ENCODE measurements around the gene POLR2J.

Gene POLR2J

DNA sequence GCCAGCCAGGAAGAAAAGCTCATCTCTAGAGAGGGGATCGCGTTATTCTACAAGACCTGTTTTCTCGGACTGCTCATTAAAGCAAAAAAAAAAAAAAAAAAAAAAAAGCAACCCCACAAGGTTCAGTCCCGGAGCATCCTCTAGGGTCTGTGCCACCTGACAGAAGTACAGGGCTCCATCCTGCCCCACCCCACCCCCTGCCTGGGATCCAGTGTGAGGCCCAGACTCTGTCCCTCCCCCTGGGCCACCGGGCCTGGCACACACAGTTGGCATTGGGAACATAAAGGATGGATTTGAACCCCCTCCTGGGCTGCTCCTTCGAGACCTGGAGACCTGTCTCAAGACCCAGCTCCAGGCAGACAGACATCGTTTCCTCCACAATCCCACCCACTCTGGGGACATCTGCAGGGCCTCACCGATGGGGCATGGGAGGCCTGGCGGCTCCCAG is 44.7 kb downstream of the POLR2J start:
- DNase-seq: no peak

DNA sequence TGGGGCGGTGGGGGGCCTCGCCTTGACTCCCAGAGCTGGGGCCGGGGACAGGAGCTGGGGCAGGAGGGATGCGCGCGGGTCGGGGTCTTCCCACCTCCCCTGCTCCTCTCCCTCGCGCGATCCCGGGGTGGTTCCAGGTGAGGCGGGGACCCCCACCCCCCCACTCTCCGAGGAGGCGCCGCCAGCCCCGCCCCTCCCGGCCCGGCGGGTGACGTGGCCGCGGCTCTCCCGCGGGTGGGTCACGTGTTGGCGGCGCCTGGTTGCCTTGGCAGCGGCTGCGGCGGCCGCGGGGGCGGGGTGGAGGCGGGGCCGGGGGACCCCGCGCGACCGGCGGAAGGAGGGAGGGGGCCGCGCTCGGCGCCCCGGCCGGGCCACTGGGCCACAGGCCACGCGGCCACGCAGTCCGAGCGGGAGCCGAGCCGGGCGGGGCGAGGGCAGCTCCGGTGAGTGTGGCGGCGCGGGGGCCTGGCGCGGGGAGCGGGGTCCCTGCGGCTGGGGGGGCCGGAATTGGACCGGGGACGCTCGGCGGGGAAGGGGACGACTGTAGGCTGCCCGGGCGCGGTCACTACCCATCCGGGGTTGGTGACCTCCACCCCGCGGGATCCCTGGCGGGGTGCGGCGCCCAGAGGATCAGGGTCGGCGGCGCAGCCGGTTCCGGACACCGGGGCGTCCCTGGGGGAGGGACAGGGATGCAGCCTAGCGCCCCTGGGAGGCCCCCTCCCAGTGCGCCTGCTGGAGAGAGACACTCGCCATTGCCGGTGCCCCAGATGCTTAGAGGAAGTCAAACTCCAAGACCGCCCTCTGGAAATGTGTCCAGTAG is 45.3 kb downstream of the POLR2J start, which contains the start of gene ORAI2:
TSS of gene ORAI2 (plus strand) at position 357 of the 820 bp plus-strand sequence. CDS start 5,382 bp downstream, outside the sequence.
- DNase-seq: peak; percentile 40 to 73

DNA sequence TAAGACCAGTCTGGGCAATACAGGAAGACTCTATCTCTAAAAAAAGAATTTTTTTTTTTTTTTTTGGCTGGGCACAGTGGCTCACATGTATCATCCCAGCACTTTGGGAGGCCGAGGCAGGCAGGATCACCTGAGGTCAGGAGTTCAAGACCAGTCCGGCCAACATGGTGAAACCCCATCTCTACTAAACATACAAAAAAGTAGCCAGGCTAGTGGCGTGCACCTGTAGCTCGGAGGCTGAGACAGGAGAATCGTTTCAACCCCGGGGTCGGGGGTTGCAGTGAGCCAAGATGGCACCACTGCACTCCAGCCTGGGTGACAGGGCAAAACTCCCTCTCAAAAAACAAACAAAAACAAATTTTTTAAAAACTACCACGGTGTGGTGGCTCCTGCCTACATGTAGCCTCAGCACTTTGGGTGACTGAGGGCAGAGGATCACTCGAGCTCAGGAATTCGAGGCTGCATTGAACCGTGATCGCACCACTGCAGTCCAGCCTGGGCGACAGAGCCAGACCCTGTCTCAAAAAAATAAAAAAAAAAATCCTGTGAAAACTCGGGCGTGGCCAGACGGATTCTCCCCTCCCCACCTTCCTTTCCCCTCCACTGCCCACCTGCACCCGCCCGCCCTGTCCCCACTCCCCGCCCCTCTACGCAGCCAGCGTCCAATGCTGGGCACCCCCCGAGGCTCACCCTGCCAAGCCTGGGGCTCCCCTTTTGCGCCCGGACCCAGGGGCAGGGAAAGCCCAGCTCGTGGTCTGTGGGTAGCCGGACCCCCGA is 46.1 kb downstream of the POLR2J start:
- no peak for DNase-seq

DNA sequence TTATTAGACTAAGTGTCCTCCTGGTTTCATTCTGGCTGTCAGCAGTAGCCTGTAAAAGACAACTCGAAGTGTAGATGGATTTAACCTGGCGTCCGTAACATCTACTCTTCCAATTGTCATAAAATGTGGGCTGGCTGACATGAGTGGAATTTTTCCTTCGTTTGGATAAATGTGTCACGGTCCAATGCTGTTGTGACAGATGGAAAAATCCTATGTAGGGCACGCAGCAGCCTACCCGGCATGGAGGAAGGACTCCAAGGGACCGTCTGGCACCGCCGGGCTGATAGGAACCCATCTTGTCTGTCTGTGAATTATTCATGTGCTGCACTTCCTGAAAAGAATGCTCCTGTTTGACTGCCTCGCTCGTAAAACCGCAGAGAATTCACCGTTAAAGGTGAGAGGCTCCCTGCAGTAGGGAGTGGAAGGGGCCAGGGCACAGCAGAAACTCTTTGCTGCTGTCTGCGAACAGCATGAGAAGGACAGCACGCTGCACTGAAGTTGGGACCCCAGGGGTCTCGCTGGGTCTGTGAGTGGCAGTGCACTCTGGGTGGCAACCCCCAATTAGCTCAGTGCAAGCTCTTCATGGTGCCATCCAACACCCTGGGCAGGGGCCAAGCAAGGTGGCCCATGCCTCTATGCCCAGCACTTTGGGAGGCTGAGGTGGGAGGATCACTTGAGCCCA is 47.0 kb downstream of the POLR2J start:
- DNase-seq: peak in 1 of 2 donors; percentile 36

DNA sequence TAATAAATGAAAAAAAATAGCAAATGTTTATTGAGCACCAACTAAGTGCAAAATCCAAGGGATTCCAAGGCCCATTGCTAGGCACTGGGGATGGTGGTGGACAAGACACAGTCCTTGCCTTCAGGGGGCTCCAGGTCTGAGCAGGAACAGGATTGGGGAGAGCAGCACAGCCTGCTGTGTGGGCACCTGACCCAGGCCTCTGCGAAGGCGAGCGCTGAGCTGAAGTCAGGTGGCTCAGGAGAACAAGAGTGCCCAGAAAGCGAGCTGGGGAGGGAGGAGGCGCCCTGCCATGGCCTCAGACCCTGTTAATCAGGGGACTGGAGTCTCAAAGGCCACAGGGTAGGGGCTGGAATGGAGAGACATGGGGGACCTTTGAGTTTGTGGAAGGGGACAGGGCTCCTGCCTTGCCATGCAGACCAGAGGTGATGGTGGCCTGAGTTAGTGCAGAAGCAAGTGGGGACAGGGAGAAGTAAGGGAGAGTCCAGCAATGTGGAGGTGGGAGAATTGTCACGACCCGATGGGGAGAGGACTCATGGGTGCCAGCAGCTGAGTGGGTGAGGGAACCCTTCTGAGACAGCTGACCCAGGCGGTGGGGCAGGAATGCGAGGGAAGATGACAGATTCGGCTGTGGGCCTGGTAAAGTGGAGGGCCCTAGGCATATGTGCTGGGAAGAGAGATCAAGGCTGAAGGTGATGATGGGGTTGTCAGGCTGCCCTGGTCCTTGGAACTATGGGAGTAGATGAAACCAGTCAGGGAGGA is 49.4 kb downstream of the POLR2J start:
- peak in 1 of 2 donors; percentile 26 for DNase-seq

DNA sequence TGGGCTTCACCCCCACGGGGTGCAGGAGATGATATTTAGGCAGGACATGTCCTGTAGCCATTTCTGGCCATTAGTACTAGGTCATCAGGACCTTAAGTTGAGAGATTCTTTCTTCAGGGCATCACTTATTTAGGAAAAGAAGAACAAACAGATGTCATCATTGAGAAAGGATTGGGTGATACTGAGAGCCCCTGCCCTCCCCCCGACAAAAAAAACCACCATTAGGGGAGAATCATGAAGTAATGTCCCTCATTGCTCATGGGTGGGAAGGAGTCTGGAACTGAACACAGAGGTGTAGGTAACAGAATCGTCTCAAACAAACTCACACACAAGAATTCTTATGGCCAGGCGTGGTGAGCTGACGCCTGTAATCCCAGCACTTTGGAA is 51.7 kb downstream of the POLR2J start:
- DNase-seq: peak; percentile 14 to 36

DNA sequence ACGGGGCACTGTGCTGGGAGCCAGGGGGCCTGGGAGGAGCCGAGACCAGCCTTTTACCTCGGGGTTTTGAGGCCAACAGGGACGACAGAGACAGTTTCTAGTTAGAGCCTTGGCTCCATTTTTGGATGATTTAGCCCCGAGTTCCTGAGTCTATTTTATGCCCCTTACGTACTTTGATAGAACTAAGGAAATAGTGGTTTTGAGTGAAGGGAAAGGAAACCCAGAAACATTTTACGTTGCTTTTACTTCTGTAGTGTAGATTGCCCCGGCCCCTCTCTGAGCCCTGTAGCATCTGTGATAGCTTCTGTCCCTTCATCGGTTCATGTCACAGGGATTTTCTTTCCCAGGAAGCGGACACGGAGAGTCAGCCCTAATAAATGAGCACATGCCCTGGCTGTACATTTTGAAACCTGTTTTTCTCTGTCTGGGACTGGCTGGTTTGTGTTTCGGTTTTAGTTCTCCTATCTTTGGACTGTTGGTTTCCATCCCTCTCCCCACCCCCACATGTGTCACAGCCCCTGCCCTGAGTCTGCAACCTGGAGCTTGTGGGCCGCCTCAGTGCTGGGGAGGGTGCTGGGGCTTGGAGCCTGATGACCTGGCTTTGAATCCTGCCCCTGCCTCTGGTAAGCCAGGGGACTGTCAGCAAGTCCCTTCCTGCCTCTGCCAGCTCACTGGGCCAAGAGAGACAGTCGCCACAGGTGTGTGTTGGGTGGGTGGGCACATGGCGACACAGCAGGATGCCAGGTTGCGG is 52.3 kb downstream of the POLR2J start:
- DNase-seq: peak; percentile 84 to 85

DNA sequence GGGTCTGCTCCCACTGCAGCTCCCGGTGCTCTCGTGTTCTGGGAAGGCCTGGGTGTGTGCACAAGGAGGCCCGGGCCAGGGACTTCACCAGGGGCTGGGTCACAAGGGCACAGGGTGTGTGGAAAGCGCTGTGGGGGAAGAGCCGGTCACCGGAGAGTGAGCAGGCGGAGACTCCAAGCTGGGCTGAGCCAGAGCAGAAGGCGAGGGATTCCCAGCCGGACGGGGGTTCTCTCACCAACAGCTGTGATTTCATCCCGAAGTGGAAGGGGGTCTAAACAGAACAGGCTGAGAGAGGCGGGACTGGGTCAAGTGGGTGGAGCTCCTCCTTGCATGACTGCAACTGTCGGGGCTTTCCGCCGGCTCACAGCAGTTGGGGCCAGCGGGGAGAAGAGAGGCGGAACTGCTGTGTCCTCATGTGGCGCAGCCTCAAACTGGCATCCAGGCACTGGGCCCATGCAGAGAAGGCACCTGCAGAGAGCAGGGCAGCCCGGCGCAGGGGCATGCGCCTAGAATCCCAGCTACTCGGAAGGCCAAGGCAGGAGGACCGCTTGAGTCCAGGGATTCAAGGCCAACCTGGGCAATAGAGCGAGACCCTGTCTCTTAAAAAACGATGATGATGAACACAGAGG is 53.0 kb downstream of the POLR2J start:
- peak; percentile 88 to 95 for DNase-seq

DNA sequence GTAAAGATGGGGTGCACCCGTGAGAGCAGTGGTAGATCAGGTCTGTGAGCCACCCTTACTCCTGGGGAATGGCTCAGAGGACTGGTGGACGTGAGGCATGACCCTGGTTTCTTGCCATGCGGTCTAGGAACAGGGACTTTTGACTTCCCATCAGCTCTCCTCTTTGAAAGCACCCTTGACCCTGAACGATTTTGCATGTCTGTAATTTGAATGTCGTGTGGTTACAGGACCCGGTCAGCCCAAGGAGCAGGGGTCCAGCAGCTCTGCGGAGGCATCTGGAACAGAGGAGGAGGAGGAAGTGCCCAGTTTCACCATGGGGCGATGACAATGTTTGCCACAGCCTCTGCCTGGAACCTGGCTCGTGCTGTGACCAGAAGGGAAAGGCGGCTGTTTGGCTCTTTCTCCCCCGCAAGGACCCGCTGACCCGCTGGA is 53.9 kb downstream of the POLR2J start:
- peak; percentile 73 to 81 for DNase-seq

DNA sequence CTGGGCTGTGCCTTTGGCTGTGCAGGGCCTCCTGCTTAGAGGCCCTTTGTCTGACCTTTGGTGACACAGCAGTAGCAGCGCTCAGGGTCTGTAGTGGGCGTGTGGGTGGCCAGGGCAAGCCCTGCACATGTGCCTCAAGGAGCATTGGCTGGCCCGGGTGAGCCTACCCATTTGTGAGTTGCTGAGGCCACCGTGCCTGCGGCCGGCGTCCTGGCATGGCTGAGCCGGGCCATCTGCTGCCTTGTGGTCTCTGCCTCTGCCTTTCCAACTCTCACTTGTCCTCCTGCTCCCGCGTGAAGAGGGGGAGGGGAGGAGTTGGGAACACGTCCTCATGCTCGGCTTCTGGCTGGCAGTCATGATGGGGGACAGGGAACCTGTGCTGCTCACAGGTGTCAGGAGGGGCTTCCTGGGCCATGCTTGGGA is 54.6 kb downstream of the POLR2J start:
- peak in 1 of 2 donors; percentile 16 for DNase-seq

Data from inflammatory macrophage (primary cell).